ENCODE results near the gene PHETA1.

Gene PHETA1

GRCh38 chr12:111367661-111368221, 1.2 kb downstream of the PHETA1 start:
- TF ChIP-seq CTCF (conservative IDR thresholded peaks at IDR 0.05; ENCODE audit: control insufficient read depth, insufficient read depth, low read depth, low read length) = no peak
- peak overlapping the region; percentile 73 for H3K4me3 ChIP-seq (ENCODE audit: control insufficient read depth, low read depth, low read length)
- DNase-seq (ENCODE audit: low read depth) = peak; percentile 27

DNA sequence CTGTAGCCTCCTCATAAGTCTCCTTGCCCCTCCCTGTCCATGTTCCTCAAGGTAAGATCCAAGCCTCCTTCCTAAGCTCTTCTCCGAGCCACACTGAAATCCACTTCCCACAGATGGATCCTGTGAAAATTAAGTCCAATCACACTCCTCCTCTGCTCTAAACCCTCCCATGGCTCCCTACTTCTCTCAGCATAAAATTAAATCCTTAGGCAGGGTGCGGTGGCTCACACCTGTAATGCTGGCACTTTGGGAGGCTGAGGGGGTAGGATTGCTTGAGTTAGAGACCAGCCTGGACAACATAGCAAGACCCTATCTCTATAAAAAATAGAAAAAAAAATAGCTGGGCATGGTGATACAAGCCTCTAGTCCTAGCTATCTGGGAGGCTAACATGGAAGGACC, 2.3 kb downstream of the PHETA1 start:
- no peak for DNase-seq (ENCODE audit: low read depth)
- H3K4me3 ChIP-seq (ENCODE audit: control insufficient read depth, low read depth, low read length) = no peak overlapping the region
- TF ChIP-seq CTCF (conservative IDR thresholded peaks at IDR 0.05; ENCODE audit: control insufficient read depth, insufficient read depth, low read depth, low read length) = no peak

- TF ChIP-seq CTCF (conservative IDR thresholded peaks at IDR 0.05; ENCODE audit: control insufficient read depth, insufficient read depth, low read depth, low read length) = no peak
- no peak overlapping the region for H3K4me3 ChIP-seq (ENCODE audit: control insufficient read depth, low read depth, low read length)
- no peak for DNase-seq (ENCODE audit: low read depth)
Observed at GRCh38 chr12:111366075-111366474, 2.8 kb downstream of the PHETA1 start.

DNA sequence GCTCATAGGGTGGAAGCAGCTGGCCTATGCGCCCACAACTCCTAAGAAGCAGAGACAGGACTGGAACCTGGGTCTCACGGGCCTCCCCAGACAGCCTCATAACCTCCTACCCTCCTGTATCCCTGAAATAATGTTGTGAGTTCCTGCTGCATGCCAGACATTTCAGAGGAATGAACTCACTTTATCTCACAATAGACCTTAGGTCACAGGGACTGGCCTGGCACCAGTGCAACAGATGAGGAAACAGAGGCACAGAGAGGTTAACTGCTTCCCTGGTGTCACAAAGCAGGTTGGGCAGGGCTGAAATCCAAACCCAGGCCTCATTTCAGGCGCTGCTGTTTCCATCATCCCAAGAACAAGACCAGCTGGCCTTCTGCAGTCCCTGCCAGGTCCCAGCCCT, 5.3 kb downstream of the PHETA1 start:
- H3K4me3 ChIP-seq (ENCODE audit: control insufficient read depth, low read depth, low read length) = no peak overlapping the region
- TF ChIP-seq CTCF (conservative IDR thresholded peaks at IDR 0.05; ENCODE audit: control insufficient read depth, insufficient read depth, low read depth, low read length) = no peak
- DNase-seq (ENCODE audit: low read depth) = no peak

DNA sequence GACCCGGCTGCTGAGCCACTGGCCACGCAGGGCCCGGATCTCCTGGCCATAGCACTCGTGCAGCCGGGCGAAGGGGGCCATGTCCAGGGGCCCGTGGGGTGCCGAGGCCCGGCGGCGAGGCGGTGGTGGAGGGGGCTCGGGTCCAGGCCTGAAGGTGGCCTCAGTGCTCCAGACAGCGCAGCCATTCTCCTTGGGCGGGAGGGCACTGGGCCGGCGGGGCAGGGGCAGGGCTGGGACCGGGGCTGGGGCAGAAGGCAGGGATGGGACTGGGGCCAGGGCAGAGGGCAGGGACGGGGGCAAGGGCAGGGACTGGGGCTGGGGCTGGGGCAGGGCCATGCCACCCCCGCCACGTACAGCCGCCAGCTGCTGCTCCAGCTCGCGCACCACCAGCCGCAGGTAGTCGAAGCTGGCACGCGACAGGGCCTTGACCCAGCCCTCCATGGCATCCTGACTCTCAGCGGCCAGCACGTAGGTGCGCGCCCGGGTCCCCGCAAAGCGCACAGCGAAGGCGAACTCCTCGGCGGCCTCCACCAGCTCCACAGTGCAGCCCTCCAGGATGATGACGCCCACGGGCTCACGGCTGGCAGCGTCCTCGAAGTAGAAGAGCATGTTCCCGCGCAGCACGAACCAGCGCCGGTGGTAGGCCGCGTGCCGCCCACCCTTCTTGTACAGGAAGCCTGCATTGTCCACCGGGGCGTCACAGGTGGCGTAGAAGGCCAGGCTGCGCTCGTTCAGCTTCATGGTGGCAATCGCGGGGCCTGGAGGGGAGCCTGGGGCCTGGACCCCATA, 6.0 kb downstream of the PHETA1 start:
- DNase-seq (ENCODE audit: low read depth) = no peak
- no peak overlapping the region for H3K4me3 ChIP-seq (ENCODE audit: control insufficient read depth, low read depth, low read length)
- no peak for TF ChIP-seq CTCF (conservative IDR thresholded peaks at IDR 0.05; ENCODE audit: control insufficient read depth, insufficient read depth, low read depth, low read length)

DNA sequence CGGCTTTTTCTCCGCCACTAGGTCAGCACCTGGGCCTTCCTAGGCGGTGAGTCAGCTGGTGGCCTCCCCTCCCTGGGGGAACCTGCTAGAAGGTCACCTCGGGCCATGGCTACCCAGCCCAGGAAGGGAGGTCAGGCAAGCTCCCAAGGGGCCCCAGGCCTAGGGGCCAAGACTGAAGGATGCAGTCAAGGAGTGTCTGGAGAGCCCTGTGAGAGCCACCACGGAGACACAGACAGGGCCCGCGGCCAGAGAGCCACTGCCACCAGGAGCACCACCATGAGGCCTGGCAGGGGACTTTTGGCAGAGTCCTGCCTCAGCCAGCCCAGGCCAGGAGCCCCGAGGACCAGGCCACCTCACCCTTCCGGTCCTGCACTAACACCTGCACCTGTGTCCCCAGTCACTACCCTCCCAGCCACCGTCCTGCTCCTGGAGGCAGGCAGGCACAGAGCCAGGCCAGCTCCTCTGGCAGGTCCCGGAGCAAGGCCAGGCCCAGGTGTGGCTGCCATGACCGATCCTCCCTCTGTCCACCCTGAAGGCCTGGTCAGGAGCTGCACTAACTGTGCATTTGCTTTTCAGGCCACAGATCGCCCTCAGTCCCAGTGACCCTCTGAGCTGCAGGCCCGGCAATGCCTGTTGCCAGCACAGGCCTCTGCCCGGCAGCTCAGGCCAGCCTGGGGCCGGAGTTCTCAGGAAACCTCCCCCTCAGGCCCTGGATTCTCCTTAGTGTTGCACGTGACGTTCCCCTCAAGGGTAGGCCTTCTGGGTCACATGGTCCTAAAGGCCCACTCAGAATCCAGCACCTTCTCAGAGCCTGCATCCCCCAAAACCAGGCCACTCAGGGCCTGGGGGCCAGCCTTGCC, 6.9 kb downstream of the PHETA1 start:
- DNase-seq (ENCODE audit: low read depth) = no peak
- no peak for TF ChIP-seq CTCF (conservative IDR thresholded peaks at IDR 0.05; ENCODE audit: control insufficient read depth, insufficient read depth, low read depth, low read length)
- no peak overlapping the region for H3K4me3 ChIP-seq (ENCODE audit: control insufficient read depth, low read depth, low read length)

Data from fibroblast of mammary gland (primary cell).